ENCODE measurements around the gene P2RY6.

GRCh38 chr11:73239571-73240189, 32.5 kb upstream of the P2RY6 start:
- TF ChIP-seq MAX (IDR thresholded peaks at IDR 0.05) = no peak
- TF ChIP-seq EP300 (IDR thresholded peaks at IDR 0.05; ENCODE audit: borderline replicate concordance) = no peak
- TF ChIP-seq RAD21 (IDR thresholded peaks at IDR 0.05; ENCODE audit: low read depth) = 0 out of 2 replicates have a peak, but pooled peaks have one; percentile 1
- no peak for TF ChIP-seq YY1 (IDR thresholded peaks at IDR 0.05; ENCODE audit: low read depth)
- no peak for TF ChIP-seq TCF12 (IDR thresholded peaks at IDR 0.05; ENCODE audit: low read depth)
- TF ChIP-seq CEBPB (IDR thresholded peaks at IDR 0.05) = no peak
- TF ChIP-seq CREB1 (IDR thresholded peaks at IDR 0.05; ENCODE audit: low read depth) = no peak
- TF ChIP-seq, protein P1, sequence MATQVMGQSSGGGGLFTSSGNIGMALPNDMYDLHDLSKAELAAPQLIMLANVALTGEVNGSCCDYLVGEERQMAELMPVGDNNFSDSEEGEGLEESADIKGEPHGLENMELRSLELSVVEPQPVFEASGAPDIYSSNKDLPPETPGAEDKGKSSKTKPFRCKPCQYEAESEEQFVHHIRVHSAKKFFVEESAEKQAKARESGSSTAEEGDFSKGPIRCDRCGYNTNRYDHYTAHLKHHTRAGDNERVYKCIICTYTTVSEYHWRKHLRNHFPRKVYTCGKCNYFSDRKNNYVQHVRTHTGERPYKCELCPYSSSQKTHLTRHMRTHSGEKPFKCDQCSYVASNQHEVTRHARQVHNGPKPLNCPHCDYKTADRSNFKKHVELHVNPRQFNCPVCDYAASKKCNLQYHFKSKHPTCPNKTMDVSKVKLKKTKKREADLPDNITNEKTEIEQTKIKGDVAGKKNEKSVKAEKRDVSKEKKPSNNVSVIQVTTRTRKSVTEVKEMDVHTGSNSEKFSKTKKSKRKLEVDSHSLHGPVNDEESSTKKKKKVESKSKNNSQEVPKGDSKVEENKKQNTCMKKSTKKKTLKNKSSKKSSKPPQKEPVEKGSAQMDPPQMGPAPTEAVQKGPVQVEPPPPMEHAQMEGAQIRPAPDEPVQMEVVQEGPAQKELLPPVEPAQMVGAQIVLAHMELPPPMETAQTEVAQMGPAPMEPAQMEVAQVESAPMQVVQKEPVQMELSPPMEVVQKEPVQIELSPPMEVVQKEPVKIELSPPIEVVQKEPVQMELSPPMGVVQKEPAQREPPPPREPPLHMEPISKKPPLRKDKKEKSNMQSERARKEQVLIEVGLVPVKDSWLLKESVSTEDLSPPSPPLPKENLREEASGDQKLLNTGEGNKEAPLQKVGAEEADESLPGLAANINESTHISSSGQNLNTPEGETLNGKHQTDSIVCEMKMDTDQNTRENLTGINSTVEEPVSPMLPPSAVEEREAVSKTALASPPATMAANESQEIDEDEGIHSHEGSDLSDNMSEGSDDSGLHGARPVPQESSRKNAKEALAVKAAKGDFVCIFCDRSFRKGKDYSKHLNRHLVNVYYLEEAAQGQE (IDR thresholded peaks at IDR 0.05; ENCODE audit: low read depth) = no peak
- no peak for TF ChIP-seq FOXM1 (IDR thresholded peaks at IDR 0.05; ENCODE audit: borderline replicate concordance, low read depth)
- TF ChIP-seq USF1 (IDR thresholded peaks at IDR 0.05) = no peak
- TF ChIP-seq TEAD4 (IDR thresholded peaks at IDR 0.05) = peak; percentile 46
- no peak for TF ChIP-seq NFIC (IDR thresholded peaks at IDR 0.05)

Measured in Ishikawa (cell line).